ENCODE measurements around the gene ZBTB38. TPM values are rescaled to one million over a fixed set of nuclear protein-coding genes. Genes with fewer than 3 reads are reported as not detected.

The ZBTB38 gene
- total and polyA plus RNA-seq, 2 donors from 2014 or later (not counting 2 experiments from before 2014, with no cell fraction given): 5.0 to 59.5 TPM

Other genes starting within 250 kb of the ZBTB38 start
- gene PXYLP1, start 136.7 kb upstream of the ZBTB38 start, total RNA-seq: 3.0 and 3.9 TPM in 2 replicates
- 1.8 and 1.9 TPM in 2 replicates for gene PXYLP1, start 136.7 kb upstream of the ZBTB38 start, polyA plus RNA-seq
- gene RASA2, start 118.5 kb downstream of the ZBTB38 start, total RNA-seq: 10.1 and 10.4 TPM in 2 replicates
- 1.7 and 2.3 TPM in 2 replicates for gene RASA2, start 118.5 kb downstream of the ZBTB38 start, polyA plus RNA-seq